Ureter (tissue), 1 donor: ENCODE measurements around the gene MUC6. TPM values are rescaled to one million over a fixed set of nuclear protein-coding genes. Genes with fewer than 3 reads are reported as not detected.

Experiments
- DNase-seq: peaks from one replicate; pipeline ENCODE4 v3.0.0-alpha.2; 2020; ENCODE audit warnings: low spot score
- total RNA-seq: library from RNA; stranded (reverse); gene quantifications from one replicate; pipeline ENCODE4 v1.2.4, GENCODE V29; 2023
- donor health status: DM: yes; HTN: yes; CAD: no.

Gene MUC6
- total RNA-seq, 1 donor from 2014 or later = not detected

DNA sequence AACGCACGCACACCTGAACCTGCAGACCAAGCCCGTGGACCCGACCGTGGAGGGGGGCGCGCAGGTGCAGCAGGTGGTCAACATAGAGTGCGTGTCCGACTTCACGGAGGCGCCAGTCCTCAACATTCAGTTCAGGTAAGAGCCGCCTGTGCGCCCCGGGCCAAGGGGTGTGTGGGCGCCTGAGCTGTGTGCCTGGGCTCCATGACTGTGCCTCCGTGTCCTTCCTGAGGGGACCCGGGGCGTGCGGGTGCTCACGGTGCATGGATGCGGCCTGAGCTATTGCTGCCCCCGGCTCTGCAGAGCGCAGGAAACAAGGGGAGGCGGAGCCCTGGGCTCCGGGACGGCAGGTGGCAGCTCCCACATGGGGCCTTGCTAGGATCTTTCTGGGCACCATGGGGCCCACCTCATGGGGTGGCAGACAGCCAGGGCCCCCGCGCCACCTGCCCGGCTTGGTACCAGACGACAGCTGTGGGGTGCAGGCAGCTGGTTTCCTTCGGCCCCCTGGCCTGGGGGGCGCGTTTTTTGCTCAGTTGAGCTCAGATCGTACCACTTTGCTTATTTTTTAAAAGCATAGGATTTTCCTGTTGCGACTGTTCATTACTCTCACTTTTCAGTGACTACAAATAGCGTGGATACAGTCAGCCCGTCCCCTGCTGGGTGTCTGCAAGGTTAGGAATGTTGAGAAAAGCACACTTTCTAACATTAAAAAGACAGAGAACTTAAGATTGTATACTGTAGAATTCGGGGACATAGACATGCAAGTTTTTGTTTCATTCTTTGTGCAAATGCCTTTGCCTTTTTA lies 28.3 kb downstream of the MUC6 start:
- no peak for DNase-seq

DNA sequence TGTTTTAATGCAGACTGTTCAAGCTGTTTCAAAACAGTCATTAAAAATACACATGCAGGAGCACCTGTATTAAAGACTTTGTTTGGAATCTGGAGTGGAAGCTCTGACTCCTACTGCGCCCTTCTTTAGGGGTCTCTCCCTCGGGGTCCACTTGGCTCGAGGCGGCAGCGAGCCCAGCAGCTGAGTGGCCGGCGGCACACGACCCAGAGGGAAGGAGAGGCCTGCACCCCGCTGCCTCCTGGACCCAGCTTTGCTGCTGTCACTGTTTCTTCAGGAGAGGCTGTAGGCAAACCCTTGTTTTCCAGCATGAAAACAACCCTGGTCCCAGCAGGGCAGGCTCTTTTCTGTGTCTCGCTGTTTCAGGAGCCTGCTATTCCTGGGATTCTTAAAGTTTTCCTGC lies 29.2 kb downstream of the MUC6 start:
- no peak for DNase-seq

DNA sequence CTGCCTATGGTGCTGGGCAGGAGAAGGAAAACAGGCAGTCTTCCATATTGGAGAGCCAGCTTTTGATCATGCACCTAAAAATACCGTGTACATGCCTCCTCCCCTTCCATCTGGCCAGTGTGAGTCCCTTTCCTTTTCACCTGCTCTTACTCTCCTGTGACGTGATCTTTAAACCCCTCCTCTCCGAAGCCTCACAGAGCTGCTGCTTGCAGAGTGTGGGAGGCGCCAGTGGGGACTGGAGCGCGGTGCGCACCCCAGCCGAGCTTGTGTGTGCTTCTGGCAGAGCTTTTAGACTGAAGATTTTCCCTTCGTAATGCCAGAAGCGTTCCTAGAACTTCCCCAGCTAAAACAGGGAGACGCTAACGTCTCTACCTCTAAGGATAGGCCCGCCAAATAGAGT lies 29.8 kb downstream of the MUC6 start:
- DNase-seq = no peak

DNA sequence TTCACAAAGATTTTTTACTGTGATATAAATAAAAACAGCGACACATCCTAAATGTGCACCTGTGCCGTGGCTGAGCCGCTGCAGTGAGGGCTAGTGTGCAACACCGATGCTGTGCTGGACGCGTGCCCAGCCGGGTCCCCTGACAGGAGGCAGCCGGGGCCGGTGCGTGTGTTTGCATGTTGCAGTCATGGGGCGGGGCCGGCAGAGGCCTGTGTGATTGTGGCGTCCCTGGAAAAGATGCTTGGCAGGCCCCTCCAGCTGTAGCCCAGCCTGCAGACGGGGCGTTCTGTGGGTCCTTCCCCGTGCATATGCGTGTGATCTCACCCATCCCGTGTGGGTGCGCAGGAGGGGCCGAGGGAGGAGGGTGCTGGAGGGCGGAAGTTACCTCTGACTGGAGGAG lies 30.6 kb downstream of the MUC6 start:
- DNase-seq = peak; percentile 65

DNA sequence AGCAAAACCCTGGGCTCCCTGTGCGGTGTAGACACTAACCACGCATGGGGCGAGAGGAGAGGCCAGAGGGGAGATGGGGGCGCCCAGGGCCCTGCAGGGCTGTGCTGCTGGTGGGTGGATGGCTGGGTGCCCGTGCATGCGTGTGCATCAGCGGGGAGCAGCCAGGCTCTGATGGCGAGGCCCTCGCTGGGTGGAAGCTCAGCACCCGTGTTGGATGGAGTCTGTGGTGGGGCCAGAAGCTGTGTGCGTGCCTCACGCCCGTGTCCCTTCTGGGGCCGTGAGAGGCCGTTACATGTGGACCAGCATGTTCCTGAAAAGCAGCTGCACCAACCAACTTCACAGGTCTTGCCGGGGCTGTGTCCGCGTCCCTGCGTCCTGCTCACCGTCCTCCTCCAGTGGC lies 33.4 kb downstream of the MUC6 start:
- no peak for DNase-seq

DNA sequence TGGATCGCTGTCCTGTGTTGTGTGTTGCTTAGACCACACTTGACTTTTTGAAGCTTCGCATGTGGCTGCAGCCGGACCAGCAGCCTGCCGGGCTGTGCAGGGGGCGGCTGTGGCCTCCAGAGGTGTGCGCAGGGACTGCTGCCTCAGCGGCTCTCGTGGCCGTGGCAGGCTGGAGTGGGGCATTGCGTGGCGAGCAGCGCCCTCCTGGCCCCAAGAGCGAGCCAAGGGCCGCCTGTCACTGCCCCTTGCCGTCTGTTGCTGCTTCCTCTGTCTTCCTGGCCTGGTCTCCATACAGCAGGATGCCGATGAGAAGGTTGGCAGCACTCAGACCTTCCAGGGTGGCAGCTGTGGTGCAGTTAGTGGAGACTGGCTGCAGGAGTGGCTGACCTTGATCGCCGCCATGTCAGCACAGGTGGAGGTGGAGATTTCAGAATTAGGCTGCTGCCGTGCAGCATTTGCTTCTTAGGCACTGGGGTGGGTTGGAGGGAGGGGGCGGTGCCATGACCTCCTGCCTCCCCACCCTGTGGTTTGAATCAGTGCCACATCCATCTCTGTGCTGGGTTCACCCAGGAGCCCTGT lies 34.0 kb downstream of the MUC6 start:
- no peak for DNase-seq

DNA sequence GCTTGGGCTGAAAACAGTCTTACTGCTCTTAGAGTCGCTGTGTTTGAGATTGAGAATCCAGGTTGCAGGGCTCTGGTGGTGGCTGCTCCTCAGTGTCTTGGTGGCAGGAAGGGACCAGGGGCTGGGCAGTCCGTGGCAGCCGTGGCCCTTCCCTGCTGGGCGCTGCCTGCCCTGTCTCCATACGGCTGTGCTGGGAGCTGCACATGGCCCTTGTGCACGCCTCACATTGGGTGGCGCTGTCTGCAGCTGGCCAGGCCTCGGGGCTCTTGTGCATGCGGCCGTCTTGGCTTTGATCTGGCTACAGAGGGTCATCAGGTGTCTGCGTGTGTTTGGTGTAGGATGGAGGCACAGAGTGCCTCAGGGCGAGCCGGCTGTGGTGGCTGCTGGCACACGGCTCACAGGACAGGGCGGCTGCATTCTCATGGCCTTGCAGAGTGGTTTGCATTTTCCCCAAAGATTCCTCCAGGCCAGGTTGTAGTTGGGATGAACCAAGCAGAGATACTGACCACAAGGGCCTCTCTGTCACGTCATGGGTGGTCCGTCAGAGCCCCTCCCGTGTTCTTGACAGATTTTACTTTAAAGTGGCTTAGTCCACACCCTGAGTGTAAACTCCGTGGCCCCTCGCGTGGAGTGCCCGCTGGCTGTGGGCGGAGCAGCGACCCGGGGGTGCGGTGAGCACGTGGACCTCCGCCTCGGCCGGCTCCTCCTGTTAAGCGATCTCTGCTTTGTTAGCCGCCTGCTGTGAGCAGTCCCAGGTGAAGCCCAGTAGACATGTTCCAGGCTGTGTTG lies 34.7 kb downstream of the MUC6 start:
- no peak for DNase-seq

DNA sequence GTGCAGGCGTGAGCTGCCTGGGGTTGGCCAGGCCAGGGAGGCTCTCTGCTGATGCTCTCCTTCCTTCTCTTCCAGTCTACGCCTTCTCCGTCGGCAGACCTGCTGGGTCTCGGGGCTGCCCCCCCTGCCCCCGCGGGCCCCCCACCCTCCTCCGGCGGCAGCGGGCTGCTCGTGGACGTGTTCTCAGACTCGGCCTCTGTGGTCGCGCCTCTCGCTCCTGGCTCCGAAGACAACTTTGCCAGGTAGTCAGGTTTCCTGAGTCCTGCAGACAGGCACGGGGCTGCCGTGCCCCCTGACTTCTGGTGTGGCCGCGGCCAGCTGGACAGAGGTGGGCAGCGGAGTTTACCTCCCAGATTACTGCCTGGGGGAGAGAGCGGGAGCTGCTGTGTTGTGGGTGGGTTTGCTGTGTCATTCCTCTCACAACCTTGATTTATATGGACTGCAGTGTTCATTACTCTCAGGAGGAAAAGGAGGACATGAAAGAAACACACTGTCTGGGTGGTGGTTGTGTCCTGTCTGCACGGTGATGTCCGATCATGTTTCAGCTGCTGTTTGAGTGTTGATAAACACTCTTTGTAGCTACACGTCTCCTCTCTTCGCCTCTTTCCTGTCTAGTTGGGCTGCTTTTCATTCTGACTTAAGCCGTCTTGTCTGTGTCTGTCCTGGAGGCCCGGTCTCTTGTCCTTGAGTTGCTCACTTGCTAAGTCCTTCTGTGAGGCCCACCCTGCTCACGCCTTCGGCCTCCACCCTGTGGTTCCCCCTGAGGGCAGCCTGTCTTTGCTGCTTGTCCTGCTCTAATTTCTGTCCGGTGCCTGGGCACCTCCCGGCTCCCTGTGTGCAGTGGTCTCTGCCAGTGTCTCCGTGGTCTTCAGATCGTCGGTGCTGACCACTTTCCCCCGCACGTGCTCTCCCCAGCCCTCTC lies 35.9 kb downstream of the MUC6 start:
- DNase-seq = no peak

DNA sequence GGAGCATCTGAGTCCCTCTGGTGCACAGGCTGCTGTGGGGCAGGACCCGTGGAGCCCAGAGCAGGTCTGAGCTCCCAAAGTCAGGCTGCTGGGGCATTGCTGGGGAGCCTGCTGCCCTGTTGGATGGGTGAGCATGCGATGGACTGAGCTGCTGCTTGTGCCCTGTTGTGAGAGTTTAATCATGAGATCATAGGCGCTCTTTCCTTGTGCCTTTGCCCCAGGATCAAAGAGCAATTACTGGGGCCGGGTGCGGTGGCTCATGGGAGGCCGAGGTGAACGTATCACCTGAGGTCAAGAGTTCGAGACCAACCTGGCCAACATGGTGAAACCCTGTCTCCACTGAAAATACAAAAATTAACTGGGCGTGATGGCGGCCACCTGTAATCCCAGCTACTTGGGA lies 37.5 kb downstream of the MUC6 start:
- no peak for DNase-seq

DNA sequence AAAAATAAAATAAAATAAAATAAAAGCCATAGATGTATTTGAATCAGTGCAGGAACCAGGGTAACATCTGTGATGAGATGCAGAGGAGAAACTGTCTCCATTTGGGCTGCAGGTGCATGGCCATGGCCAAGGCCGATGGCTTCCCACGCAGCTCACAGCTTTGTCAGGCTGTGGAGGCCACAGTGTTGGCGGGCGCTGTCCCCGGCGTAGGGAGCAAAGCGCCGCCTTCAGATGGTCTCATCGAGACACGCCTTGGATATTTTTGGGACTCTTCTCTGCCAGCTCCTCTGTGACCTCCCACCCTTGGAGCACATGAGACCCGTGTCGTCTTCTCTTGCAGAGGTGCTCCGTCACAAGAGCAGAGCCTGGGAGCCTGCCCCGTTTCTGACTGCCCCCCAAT lies 38.6 kb downstream of the MUC6 start:
- no peak for DNase-seq

DNA sequence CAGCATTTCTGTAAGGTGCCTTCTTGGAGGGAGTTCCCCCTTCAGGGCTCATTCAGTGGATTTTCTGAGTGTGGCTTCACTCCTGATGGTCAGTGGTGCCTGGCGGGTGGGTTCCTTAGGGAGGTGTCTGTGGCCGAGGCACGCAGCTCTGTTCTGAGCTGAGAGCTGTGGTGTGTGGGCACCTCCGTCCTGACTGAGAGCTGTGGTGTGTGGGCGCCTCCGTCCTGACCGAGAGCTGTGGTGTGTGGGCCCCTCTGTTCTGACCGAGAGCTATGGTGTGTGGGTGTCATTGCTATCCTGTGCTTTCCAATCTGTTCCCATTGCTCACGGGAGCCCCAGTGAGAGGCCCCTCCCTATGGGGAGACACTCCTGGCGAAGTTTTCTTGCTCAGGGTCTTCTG lies 39.8 kb downstream of the MUC6 start:
- no peak for DNase-seq

DNA sequence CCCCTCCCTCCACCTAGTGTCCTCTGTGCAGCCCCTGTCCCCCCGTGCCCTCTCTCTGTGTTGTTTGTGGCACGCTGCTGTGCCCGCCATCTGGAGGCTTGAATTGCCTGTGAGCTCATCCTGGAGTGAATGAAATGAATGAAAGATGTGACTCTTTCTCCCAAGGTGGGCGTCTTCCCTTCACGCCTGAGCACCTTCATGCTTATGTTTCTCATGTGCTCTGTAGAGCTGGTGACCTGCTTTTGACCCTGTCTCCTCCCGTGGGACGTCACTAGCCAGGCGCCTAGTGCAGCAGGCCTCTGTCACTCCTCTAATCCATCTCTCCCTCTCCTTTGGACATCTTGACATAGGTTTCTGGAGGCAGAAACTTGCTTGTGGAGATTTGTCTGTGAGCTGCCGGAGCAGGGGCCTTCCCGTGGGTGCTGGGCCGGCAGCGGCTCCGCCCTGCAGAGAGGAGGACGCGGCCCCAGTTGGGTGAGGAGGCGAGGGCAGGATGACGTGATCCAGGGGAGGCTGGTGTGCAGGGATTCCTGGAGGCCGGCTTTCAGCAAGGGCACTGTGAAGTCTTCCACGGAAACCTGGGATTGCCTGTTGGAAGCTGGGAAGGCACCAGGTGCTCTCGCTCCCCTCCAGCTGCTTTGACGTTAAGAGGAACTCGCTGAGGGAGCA lies 40.6 kb downstream of the MUC6 start:
- DNase-seq = no peak

DNA sequence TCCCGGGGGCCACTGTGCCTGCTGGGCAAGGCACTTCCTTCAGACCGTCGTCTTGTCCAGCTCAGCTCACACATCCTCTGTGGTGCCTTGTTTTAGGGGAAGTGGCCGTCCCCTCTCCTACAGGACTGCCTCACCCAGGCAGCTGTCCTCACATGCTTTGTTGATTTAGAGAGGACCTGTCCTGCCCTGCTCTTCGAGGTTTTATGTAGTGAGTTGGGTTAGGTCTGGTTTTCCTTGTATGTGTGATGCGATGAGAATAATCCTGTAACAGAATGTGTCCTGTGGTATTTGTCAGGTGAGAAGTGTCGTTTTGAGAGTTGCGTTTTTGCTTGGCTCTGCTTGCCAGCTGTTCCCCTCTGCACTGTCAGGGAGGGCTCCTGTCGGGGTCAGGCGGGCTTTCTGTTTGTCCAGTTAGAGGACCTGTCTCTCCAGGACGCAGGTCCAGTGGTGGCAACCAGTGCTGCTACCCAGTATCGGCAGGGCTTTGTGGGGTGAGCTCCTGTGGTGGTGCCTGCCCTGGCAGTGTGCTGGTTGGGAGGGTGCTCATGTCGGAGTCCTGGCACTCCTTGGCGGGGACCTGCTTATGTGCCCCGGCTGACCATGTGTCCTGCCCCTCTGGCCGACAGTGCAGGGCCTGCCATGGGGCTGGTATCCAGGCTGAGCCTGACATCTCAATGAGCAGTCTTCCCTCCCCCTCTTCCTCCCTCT lies 41.3 kb downstream of the MUC6 start:
- DNase-seq = no peak

DNA sequence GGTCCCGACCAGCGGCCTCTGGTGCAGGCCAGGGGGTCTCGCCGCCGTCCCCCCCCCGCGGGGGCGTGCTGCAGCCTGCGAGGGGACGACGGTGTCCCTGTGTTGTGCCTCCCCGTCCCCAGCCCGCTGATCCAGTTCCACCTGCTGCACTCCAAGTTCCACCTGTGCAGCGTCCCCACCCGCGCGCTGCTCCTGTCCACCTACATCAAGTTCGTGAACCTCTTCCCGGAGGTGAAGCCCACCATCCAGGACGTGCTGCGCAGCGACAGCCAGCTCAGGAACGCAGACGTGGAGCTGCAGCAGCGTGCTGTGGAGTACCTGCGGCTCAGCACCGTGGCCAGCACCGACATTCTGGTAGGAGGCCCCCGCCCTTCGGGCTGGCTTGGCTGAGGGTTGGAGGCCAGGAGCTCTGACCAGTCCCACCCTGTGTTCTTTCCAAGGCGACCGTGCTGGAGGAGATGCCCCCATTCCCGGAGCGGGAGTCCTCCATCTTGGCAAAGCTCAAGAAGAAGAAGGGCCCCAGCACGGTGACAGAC lies 42.8 kb downstream of the MUC6 start:
- DNase-seq = no peak

DNA sequence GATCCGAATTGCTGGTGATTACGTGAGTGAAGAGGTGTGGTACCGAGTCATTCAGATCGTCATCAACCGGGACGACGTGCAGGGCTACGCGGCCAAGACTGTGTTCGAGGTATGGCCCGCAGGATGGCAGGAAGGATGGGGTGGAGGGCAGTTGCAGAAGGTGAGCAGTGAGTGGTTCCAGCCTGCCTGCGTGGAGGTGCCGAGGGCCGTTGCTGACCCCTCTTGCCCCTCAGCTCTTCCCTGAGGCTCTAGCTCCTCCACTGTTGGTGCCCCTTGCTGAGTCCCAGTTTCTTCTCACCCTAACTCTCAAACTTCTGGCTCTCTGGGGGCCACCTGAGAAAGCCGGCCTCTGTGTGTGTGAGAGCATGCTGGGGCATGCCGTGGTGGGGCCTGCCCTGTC lies 43.9 kb downstream of the MUC6 start:
- DNase-seq = no peak

DNA sequence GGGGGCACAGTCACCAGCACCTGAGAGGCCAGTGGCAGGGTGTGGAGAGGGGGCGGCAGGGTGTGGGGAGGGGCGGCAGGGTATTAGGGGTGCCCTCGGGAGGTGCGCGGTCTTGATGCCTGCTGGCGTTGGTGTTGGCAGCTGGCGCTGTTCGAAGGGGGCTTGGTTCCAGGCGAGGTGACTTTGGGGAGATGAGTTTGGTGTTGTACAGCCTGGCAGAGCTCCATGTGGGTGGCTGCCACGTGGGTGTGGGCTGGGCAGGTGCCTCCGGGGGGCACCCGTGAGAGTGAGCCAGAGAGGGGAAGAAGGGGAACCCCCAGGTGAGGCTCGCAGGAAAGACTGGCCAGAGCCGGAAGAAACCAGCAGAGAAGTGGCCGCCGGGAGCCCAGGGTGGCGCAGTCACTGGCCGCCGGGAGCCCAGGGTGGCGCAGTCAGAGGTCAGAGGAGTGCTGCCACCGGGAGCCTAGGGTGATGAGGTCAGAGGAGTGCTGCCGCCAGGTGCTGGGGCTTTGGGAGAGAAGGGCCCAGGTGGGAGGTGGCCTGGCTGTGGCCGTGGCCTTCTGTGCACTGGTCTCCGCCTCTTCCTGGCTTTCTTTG lies 44.7 kb downstream of the MUC6 start:
- no peak for DNase-seq

DNA sequence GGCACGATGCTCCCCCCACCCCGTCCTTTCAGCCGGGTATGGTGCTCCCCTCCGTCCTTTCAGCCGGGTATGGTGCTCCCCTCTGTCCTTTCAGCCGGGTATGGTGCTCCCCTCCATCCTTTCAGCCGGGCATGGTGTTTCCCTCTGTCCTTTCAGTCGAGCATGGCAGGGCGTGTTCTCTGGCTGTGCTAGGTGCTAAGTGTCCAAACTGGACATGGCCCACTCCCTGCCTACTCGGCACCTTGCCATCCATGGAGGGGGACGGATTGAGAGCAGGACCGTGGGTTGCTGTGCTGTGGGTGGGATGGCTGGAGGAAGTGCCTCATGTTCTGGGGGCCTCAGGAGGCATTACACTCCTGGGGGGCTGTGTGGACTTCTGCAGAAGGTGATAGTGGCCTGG lies 45.5 kb downstream of the MUC6 start:
- DNase-seq = no peak

DNA sequence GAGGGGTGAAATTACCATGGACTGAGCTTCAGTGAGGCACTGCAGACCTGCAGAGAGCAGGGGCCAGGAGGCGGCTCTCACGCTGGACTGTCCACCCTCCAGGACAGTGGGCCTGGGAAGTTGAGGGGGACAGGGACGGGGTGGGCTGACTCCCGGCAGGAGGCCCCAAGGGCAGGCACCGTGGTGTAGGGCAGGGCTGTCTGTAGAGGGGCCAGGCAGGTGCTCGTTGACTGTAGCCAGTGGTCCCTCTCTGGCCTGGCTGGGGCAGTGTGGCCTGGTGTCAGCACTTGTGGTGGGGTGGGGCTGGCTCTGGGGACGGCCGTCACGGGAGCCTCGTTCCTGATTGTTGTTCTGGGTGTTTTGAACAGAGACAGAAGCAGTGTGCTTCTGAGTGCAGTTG lies 46.4 kb downstream of the MUC6 start:
- DNase-seq = no peak

DNA sequence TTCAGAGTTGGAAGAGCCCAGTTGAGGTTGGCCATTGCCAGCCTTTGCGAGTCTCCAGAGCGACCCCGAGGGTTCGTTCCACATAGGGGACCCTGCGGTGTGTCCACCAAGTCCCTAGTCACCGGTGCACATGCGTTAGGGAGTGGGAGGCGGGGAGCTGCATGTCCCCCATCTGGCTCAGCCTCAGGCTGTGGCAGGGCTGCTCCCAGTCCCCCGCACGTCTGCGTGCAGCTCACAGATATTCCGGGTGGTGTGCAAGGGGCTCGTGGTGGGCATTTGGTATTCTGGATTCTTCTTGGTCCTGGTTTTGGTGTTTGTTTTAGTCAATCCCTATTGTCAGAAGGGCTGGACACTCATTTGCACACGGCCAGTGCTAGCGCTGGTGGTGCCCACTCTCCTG lies 48.8 kb downstream of the MUC6 start:
- no peak for DNase-seq

DNA sequence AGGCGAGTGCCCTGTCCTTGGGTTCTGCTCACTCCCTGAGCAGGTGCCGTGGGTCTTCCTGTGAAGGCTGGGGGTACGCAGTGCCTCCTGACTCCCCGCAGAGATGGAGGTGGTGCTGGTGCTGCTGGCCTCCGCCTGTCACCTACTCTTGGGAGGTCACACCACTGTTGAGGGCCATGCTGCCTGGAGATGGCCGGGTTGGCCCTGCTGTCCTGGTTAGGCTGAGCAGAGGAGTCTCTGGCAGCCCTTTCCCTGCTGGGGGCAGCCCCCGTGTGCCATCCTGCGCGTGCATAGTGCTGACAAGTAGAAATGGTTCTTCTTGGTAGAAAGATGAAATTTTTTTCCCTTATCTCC lies 49.6 kb downstream of the MUC6 start:
- no peak for DNase-seq
